GM19324 (cell line): Measurements from ENCODE around the gene CCL26.
"Not testable (repeated sequence)": the region's sequence is repeated elsewhere in the genome, so short reads cannot be mapped to it uniquely, and the experiment has no call there.

Experiments
- ATAC-seq: cut with Tn5 transposase; IDR thresholded peaks from one replicate; pipeline ENCODE4 v1.9.1; 2021; ENCODE audit warnings: mild to moderate bottlenecking, moderate library complexity; ENCODE audit not compliant: unreplicated experiment, low FRiP score

The CCL26 gene

GRCh38 chr7:75739796-75740672, 32.0 kb downstream of the CCL26 start:
- no peak for ATAC-seq

- peak; percentile 94 for ATAC-seq
These were observed 32.8 kb downstream of the CCL26 start for GRCh38 chr7:75738975-75739795.

GRCh38 chr7:75738604-75738974, 33.4 kb downstream of the CCL26 start, which contains the start of gene HIP1:
Gene HIP1, minus strand, starts transcription at chr7:75738941. Its CDS starts 21 bp downstream, at chr7:75738920.
- no peak for ATAC-seq

GRCh38 chr7:75737856-75738603, 34.0 kb downstream of the CCL26 start:
- ATAC-seq = no peak

GRCh38 chr7:75735581-75736350, 36.2 kb downstream of the CCL26 start:
- no peak for ATAC-seq

- no peak for ATAC-seq
These were observed 37.2 kb downstream of the CCL26 start for GRCh38 chr7:75734586-75735458.

GRCh38 chr7:75732764-75733630, 39.0 kb downstream of the CCL26 start:
- no peak for ATAC-seq

- ATAC-seq = no peak
These were observed 39.9 kb downstream of the CCL26 start for GRCh38 chr7:75732016-75732521.

- ATAC-seq = no peak
These were observed 42.1 kb downstream of the CCL26 start for GRCh38 chr7:75729851-75730274.

GRCh38 chr7:75727881-75728593, 44.0 kb downstream of the CCL26 start:
- no peak for ATAC-seq

- not testable (repeated sequence) for ATAC-seq
These were observed 44.7 kb downstream of the CCL26 start for GRCh38 chr7:75727351-75727750.

GRCh38 chr7:75725306-75725705, 46.7 kb downstream of the CCL26 start:
- no peak for ATAC-seq

GRCh38 chr7:75723444-75723843, 48.6 kb downstream of the CCL26 start:
- ATAC-seq = no peak

GRCh38 chr7:75722373-75722772, 49.6 kb downstream of the CCL26 start:
- no peak for ATAC-seq

- ATAC-seq = not testable (repeated sequence)
These were observed 50.1 kb downstream of the CCL26 start for GRCh38 chr7:75721922-75722321.

- ATAC-seq = no peak
These were observed 50.6 kb downstream of the CCL26 start for GRCh38 chr7:75721426-75721825.

- ATAC-seq = no peak
These were observed 52.4 kb downstream of the CCL26 start for GRCh38 chr7:75719626-75720025.
